Nephron (organoid): ENCODE data around the gene LAMA3.

Experiments
- H3K27ac Mint-ChIP-seq, 3 experiments: 2 replicates each; pipeline ENCODE4 v1.8.0; 2020; ENCODE audit warnings: mixed read lengths in 3 of 3, mild to moderate bottlenecking in 2 of 3, moderate library complexity in 1 of 3
- H3K27me3 Mint-ChIP-seq: 2 replicates; pipeline ENCODE4 v1.8.0; 2021; ENCODE audit warnings: low read depth, mild to moderate bottlenecking, moderate library complexity, mixed read lengths
- H3K36me3 Mint-ChIP-seq: 2 replicates; pipeline ENCODE4 v1.8.0; 2020; ENCODE audit warnings: low read depth, mixed read lengths
- H3K4me1 Mint-ChIP-seq: 2 replicates; pipeline ENCODE4 v1.8.0; 2020; ENCODE audit warnings: mixed read lengths
- H3K4me3 Mint-ChIP-seq, 3 experiments: 2 replicates each; pipeline ENCODE4 v1.8.0; 2020; ENCODE audit warnings: mild to moderate bottlenecking in 3 of 3, mixed read lengths in 3 of 3, moderate library complexity in 2 of 3
- H3K9me3 Mint-ChIP-seq: 2 replicates; pipeline ENCODE4 v1.8.0; 2020; ENCODE audit warnings: mixed read lengths
- TF ChIP-seq, protein P1 (sequence below), 3 experiments: fragments of 200-600 bp; sonication (generic); IDR thresholded peaks; one replicate each; pipeline ENCODE4 v1.5.0; 2021; ENCODE audit warnings: antibody characterized with exemption in 3 of 3; ENCODE audit not compliant: unreplicated experiment in 3 of 3

LAMA3 gene

DNA sequence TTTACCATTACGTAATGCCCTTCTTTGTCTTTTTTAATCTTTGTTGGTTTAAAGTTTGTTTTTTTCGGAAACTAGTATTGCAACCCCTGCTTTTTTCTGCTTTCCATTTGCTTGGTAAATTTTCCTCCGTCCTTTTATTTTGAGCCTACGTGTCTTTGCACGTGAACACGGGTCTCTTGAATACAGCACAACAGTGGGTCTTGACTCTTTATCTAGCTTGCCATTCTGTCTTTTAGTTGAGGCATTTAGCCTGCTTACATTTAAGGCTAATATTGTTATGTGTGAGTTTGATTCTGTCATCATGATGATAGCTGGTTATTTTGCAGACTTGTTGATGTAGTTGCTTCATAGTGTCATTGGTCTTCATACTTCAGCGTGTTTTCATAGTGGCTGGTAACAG lies 287.9 kb downstream of the LAMA3 start:
- no peak overlapping the region for H3K27ac Mint-ChIP-seq
- peaks cover 11% of the 10 kb centered on the region for H3K4me1 Mint-ChIP-seq
- H3K4me3 Mint-ChIP-seq = no peak overlapping the region
- H3K36me3 Mint-ChIP-seq = no peaks in the 10 kb centered on the region
- H3K27me3 Mint-ChIP-seq = peaks cover 15% of the 10 kb centered on the region
- peaks cover 22% of the 10 kb centered on the region for H3K9me3 Mint-ChIP-seq
- TF ChIP-seq, protein P1, sequence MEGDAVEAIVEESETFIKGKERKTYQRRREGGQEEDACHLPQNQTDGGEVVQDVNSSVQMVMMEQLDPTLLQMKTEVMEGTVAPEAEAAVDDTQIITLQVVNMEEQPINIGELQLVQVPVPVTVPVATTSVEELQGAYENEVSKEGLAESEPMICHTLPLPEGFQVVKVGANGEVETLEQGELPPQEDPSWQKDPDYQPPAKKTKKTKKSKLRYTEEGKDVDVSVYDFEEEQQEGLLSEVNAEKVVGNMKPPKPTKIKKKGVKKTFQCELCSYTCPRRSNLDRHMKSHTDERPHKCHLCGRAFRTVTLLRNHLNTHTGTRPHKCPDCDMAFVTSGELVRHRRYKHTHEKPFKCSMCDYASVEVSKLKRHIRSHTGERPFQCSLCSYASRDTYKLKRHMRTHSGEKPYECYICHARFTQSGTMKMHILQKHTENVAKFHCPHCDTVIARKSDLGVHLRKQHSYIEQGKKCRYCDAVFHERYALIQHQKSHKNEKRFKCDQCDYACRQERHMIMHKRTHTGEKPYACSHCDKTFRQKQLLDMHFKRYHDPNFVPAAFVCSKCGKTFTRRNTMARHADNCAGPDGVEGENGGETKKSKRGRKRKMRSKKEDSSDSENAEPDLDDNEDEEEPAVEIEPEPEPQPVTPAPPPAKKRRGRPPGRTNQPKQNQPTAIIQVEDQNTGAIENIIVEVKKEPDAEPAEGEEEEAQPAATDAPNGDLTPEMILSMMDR (IDR thresholded peaks at IDR 0.05; ENCODE audit: unreplicated experiment in 3 of 3) = no peak

DNA sequence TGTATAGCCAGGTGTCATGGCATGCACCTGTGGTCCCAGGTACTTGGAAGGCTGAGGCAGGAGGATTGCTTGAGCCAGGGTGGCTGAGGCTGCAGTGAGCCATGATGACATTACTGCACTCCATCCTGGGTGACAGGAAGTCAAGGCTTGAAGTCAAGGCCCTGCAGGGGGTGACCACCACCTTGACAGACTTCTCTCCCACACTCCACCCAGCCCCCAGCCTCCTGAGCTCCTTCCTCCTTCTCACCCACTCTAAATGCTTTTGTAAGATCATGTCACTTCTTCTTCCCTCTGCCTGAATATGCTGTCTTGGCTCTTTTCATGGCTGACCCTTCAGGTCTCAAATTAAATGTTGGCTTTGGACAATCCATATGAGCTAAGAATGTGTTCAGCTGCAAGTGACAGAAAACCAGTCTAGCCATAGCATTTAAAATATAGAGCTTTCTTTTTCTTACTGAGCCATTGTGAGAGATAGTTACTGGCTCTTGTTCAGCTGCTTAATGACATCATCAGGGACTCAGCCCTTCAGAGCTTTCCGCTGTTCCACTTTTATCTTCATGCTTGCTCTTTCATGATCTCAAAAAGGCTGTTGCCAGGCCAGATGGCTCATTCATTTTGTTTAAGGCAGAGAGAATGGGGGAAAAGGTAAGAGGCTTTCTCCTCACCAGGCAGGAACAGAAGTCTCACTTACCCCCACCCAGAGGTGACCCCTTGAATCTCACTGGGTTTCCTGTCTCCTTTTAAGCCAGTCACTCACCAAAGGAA lies 288.6 kb downstream of the LAMA3 start:
- peaks cover 17% of the 10 kb centered on the region for H3K4me1 Mint-ChIP-seq
- no peaks in the 10 kb centered on the region for H3K36me3 Mint-ChIP-seq
- no peak overlapping the region for H3K4me3 Mint-ChIP-seq
- H3K9me3 Mint-ChIP-seq = peaks cover 22% of the 10 kb centered on the region
- no peak overlapping the region for H3K27ac Mint-ChIP-seq
- H3K27me3 Mint-ChIP-seq = peaks cover 10% of the 10 kb centered on the region
- TF ChIP-seq, protein P1 (IDR thresholded peaks at IDR 0.05; ENCODE audit: unreplicated experiment in 3 of 3) = no peak

DNA sequence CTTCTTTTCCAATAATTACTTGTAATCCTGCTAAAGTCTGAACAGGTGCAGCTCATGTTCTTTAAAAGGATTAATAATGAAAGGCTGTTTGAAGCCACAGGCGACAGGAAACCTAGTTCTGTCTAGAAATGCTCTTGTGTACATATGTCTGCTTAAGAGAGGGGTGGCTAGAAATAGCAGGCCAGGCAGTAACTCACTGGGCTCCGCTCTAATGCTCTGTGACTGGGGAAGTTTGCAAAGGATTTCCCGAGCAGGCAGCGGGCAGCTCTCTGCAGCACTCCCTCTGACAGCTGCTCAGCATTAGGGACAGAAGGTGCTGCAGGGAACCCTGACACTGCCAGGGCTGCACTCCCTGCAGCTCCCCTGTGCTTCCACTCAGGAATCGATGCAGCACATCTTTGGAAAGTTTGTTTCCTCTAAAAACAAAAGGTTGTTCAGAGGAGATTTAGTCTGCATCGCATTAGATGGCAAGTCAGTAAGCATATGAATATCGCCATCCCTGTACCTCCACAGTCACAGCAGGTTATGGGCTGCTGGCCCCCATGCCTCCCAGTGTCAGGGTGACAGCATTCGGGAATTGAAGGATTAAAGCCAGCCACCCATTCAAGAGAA lies 292.2 kb downstream of the LAMA3 start:
- Mint-ChIP-seq H3K27me3 (peaks cover 10% of the 10 kb centered on the region), H3K36me3 (no peaks in the 10 kb centered on the region), H3K4me3 (peak overlapping the region in 2 of 3 experiments; percentile 0 to 35), H3K27ac (peak overlapping the region in 1 of 3 experiments; percentile 34), H3K4me1 (peaks cover 18% of the 10 kb centered on the region), H3K9me3 (peaks cover 9% of the 10 kb centered on the region)
- TF ChIP-seq, protein P1 (IDR thresholded peaks at IDR 0.05; ENCODE audit: unreplicated experiment in 3 of 3) = no peak

DNA sequence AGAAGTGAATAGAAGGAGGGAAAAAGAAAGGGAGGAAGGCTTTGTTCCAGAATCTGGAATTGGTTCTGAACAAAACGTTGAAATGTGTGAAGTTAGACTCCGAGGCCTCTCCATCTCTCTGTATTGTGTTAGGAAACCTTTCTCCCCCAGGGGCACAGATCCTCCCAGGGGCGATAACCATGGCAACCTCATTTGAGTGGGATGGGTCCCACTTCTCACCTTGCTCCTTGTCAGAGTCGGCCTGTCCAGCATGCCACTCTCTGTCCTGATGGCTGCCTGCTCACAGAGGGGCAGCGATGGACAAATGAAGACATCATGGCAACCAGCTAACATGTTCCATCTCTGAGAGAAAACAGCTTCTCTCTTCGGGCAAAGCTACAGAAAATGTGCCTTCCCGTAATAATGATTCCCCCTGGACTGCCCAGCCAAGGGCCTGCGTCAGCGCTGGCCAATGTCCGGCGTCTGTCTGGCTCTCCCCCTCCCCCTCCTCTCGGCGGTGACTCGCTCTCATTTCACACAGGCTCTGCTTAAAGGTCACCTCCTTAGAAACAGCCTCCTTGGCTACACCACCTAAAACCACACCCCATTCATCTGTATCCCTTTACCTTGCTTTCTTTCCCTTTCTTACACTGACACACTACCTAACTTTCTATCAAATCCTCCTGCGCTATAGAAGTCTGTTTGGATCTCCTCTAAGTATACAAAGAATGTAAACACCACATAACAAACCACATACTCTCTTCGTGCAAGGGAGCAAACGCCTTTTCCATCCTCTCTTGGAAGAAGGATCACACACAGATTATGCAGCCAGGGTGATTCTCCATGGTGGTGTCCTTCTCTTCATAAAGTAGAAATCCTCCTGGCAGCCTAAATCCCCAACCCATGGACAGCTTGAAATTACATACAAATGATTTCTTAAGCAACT lies 293.2 kb downstream of the LAMA3 start:
- H3K9me3 Mint-ChIP-seq = peaks cover 4% of the 10 kb centered on the region
- no peak overlapping the region for H3K27ac Mint-ChIP-seq
- TF ChIP-seq, protein P1 (IDR thresholded peaks at IDR 0.05; ENCODE audit: unreplicated experiment in 3 of 3) = no peak
- no peaks in the 10 kb centered on the region for H3K36me3 Mint-ChIP-seq
- H3K4me3 Mint-ChIP-seq = peak overlapping the region; percentile 14 to 35 (median 26)
- H3K27me3 Mint-ChIP-seq = peaks cover 10% of the 10 kb centered on the region
- peaks cover 18% of the 10 kb centered on the region for H3K4me1 Mint-ChIP-seq

DNA sequence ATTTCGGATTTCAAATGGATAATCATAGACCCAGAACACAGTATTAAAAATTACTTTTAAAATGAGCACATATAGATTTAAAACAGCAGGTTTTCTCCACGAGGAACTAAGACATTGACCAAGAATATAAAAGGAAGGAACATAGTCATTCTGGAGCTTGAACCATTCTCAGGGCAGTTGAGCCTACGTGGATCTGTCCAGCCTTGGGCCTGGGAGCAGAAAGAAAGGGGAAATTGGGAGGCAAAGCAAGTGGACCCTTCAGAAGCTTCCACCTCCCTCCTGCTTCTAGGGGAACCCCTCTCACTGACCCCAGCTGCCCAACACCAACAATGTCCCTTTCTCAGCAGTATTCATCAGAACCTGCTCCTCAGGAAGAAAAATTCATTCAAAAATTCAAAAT lies 293.9 kb downstream of the LAMA3 start:
- H3K9me3 Mint-ChIP-seq = peaks cover 1% of the 10 kb centered on the region
- peaks cover 18% of the 10 kb centered on the region for H3K4me1 Mint-ChIP-seq
- H3K27ac Mint-ChIP-seq = no peak overlapping the region
- TF ChIP-seq, protein P1 (IDR thresholded peaks at IDR 0.05; ENCODE audit: unreplicated experiment in 3 of 3) = no peak
- H3K36me3 Mint-ChIP-seq = no peaks in the 10 kb centered on the region
- H3K4me3 Mint-ChIP-seq = no peak overlapping the region
- peaks cover 10% of the 10 kb centered on the region for H3K27me3 Mint-ChIP-seq
